HEK293T (cell line): ENCODE results near the gene CDH26.

ENCODE experiments used
- BHLHE40 ChIP-seq: fragments of 450-650 bp; IDR thresholded peaks from 2 replicates; pipeline ENCODE4 v1.6.1; 2016; ENCODE audit warnings: mild to moderate bottlenecking, moderate library complexity, borderline replicate concordance
- ELF4 ChIP-seq: fragments of 450-650 bp; IDR thresholded peaks from 2 replicates; pipeline ENCODE4 v1.6.1; 2017; ENCODE audit warnings: antibody characterized with exemption
- FOXK2 ChIP-seq: fragments of 450-650 bp; IDR thresholded peaks from 2 replicates; pipeline ENCODE4 v1.6.1; 2016; ENCODE audit warnings: mild to moderate bottlenecking
- FOXM1 ChIP-seq: fragments of 450-650 bp; IDR thresholded peaks from 2 replicates; pipeline ENCODE4 v1.6.1; 2017; ENCODE audit warnings: mild to moderate bottlenecking, borderline replicate concordance
- HDGF ChIP-seq: fragments of 450-650 bp; IDR thresholded peaks from 2 replicates; pipeline ENCODE4 v1.6.1; 2017; ENCODE audit warnings: antibody characterized with exemption, borderline replicate concordance
- NFRKB ChIP-seq: fragments of 450-650 bp; IDR thresholded peaks from 2 replicates; pipeline ENCODE4 v1.6.1; 2016; ENCODE audit warnings: mild to moderate bottlenecking, moderate library complexity
- SP1 ChIP-seq: fragments of 450-650 bp; IDR thresholded peaks from 2 replicates; pipeline ENCODE4 v1.6.1; 2017
- SUZ12 ChIP-seq: fragments of 450-650 bp; IDR thresholded peaks from 2 replicates; pipeline ENCODE4 v1.6.1; 2016; ENCODE audit warnings: mild to moderate bottlenecking

- TF ChIP-seq ELF4 (no peak), FOXM1 (no peak), FOXK2 (no peak), NFRKB (no peak), SP1 (no peak), SUZ12 (no peak), BHLHE40 (no peak), HDGF (no peak)
Observed at GRCh38 chr20:59977086-59977485, 18.9 kb downstream of the CDH26 start.
